GM21526 (cell line): ENCODE results near the gene NKAIN4.

Source experiments
- ATAC-seq: cut with Tn5 transposase; IDR thresholded peaks from one replicate; pipeline ENCODE4 v1.9.1; 2021; ENCODE audit warnings: moderate library complexity; ENCODE audit not compliant: unreplicated experiment, low FRiP score

The NKAIN4 gene

DNA sequence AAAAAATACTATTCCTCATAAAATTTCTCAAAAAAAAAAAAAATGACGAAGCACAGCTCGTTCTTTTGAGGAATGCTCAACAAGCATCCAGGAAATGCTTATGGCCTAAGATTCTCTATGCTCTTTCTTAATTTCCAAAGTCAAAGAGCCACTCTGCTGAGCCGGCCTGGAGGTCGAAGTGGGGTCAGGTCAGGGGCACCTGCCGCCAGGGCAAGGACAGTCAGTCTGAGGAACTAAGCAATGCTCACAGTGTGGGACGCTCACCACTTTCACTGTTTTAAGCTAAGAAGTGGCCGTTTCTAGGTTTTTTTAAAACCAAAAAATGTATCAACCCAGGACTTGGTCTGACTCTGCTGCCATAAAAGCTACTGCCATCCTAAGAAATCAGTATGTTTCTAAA lies 55.7 kb downstream of the NKAIN4 start:
- no peak for ATAC-seq

DNA sequence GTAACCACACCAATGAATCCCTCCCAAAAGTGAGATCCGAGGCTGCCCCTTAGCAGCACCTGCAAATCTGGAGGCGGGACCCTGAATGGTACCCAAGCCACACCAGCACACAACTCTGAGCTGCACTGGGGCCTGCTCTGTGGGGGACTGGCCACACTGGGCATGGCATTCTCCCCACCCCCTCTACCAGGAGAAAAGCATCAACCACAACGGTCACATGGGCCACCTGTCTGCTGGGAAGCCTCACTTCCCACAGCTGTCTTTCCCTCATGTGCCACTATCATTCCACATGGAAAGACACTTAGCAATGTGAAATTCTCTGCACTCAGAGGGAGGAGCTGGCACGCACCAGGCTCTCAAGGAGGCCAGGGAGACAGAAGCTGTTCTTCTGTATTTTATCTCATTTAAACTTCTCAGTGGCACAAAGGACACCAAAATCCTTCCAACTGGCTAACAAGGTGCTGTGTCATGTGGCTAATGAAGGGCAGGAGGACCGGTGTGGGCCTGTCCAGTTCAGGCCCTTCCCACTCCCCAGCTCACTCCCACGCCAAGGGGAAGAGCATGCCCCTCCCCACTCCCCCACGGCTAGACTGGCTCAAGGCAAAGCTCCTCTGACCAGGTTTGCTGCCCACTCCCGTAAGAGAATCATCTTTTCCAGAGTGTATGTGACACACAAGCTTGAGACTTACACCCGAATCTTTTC lies 57.3 kb downstream of the NKAIN4 start:
- no peak for ATAC-seq

DNA sequence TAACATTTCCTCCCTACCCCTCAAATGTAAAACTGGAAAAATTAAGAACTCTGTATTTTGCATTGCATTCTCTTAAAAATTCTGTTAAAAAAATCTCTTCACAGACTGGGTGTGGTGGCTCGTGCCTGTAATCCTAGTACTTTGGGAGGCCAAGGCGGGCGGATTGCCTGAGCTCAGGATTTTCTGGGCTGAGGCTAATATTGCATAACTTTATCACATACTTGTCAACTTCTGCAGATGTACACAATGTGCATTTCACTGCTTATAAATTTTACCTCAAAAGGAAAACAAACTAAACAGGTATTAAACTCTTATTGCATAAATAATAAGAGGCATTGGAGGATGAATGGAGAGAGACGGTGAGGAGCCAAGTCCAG lies 59.5 kb downstream of the NKAIN4 start:
- ATAC-seq = no peak

DNA sequence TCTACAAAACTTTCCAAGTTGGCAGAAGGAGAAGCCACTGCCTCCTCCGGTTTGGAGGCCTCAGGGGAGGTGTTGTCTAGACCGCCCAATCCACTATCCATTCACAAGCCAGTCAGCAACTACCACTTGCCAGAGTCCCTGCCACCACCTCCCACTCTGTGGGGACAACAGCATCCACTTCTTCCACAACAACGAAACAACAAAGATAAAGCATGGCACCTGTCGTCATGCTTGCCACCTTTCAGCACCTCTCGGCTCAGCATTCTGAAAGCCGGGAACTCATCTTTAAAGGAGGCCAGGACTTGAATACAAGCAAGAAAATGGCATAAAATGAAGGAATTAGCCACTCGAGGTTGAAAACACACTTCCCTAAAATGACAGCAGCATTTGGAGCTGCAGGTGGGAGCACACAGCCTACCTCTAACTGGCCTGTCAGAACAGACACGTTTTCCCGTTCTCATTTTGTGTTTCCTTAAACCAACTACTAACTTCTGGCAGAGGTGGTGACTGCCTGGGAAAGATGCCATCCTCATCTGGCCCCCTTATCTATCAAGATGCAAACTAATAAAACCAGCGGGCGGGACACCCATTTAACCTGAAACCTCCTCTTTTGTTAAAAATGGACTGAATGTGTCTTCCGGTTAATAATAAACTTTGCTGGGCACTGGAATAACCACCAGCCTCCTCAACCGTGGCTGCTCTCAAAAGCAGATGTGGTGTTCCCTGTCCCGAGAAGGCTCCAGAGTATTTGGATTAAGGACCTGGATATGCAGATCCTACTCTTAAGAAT lies 60.1 kb downstream of the NKAIN4 start:
- no peak for ATAC-seq

DNA sequence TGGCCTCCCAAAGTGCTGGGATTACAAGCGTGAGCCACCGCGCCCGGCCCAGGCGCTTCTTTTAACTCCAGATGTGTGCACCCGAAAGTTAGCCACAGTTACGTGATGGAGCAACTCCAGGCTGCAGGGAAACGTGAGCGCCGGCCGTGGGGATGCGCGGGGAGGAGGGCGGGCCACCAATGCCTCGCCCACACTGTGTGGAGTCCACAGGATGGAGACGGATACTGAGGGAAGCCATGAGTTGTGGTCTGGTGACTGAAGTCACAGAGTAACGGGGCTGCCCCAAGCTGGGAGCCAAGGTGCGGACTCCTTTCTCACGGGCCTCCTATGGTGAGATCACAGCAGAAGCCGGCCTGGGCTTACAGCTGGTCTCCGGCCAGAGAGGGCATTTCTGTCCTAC lies 61.5 kb downstream of the NKAIN4 start:
- no peak for ATAC-seq

DNA sequence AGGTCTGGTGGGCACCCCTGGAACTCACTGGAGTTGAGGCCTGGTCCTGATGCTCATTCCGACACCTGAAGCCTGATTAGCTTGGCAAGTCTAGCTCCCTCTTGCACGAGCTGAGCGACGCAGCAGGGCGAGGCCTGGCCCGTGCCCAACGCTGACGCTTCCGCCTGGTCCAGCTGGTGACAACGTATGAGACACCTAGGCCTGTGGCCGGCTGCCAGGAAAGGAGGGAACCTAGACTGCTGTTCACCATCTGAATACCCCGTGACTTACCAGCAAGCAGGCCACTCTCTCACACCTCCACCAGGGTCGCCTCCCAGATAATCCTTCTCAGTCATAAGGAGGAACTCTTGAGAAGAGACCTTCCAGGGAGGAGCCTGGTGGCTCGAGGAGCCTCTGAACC lies 62.9 kb downstream of the NKAIN4 start:
- ATAC-seq = no peak

DNA sequence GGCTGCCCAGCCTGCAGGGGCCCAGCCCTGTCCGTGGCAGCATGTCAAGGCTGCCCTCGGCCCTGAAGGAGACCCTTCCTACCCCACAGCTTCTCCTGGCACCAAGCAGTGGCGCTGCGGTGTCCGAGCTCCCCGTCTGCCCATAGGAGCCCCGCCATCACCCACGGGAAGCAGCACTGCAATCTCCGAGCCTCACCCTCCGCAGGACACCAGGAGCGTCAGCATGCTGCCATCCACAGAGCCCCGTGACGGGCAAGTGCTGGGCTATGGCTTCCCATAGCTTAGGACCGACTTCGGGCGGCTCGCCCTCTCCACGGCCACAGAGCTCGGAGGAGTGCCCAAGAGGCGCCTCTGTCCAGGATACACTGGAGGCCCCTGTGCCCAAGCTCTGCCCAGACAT lies 63.4 kb downstream of the NKAIN4 start:
- ATAC-seq = no peak
